Kidney (tissue), 14 donors: ENCODE data around the gene WNT5A. TPM values are rescaled to one million over a fixed set of nuclear protein-coding genes. Genes with fewer than 3 reads are reported as not detected.

ENCODE experiments used
- DNase-seq, 5 donors: peaks; one replicate each; pipeline ENCODE4 v3.0.0-alpha.2; 2013 to 2020
- FAIRE-seq: peaks from 2 replicates; lab custom pipeline; 2012; peaks lifted over from hg19 to GRCh38; lab: Jason Lieb, UNC
- H3K27ac ChIP-seq, 2 donors: one replicate each; pipeline ENCODE4 v1.7.0; 2013; ENCODE audit warnings: low read depth in 2 of 2, low read length in 2 of 2, inconsistent platforms in 1 of 2
- H3K27me3 ChIP-seq: one replicate; pipeline ENCODE4 v1.7.1; 2013; ENCODE audit warnings: low read length, inconsistent platforms; ENCODE audit not compliant: control insufficient read depth, insufficient read depth
- H3K36me3 ChIP-seq, 3 donors: one replicate each; pipeline versions ENCODE4 v1.7.0 to v1.7.1; 2013; ENCODE audit warnings: low read length in 3 of 3, control low read depth in 1 of 3, inconsistent platforms in 1 of 3; ENCODE audit not compliant: insufficient read depth in 3 of 3, control insufficient read depth in 2 of 3
- H3K4me1 ChIP-seq, 3 donors: one replicate each; pipeline versions ENCODE4 v1.7.0 to v1.7.1; 2013; ENCODE audit warnings: low read length in 3 of 3, inconsistent platforms in 1 of 3, low read depth in 1 of 3; ENCODE audit not compliant: control insufficient read depth in 2 of 3, insufficient read depth in 2 of 3
- H3K4me3 ChIP-seq, 3 donors: one replicate each; pipeline versions ENCODE4 v1.7.0 to v1.8.1; 2013; ENCODE audit warnings: low read length in 3 of 3, control low read depth in 1 of 3, inconsistent platforms in 1 of 3
- H3K9ac ChIP-seq, 3 donors: one replicate each; pipeline versions ENCODE4 v1.7.0 to v1.7.1; 2013; ENCODE audit warnings: low read length in 3 of 3, control low read depth in 1 of 3, inconsistent platforms in 1 of 3
- H3K9me3 ChIP-seq, 3 donors: one replicate each; pipeline versions ENCODE4 v1.7.0 to v1.7.1; 2013; ENCODE audit warnings: low read length in 3 of 3, control low read depth in 1 of 3, inconsistent platforms in 1 of 3; ENCODE audit not compliant: control insufficient read depth in 2 of 3, insufficient read depth in 1 of 3
- CTCF ChIP-seq: IDR thresholded peaks from 3 replicates; pipeline ENCODE4 v1.5.1; 2012; ENCODE audit warnings: mild to moderate bottlenecking, moderate library complexity, borderline replicate concordance; ENCODE audit not compliant: insufficient read depth; ENCODE audit errors: extremely low read depth
- intact Hi-C: fragments of 100-400 bp; cut with DNase I; formaldehyde crosslinking; loops from one replicate; pipeline ENCODE4 v1.11.1; 2022
- polyA plus RNA-seq: library from polyadenylated mRNA; stranded (reverse); fragments of 350-450 nt; fragmentation: Illumina TruSeq; extraction: RNeasy Lipid Tissue Mini Kit (QIAGEN cat#74804); gene quantifications from one replicate; pipeline ENCODE4 v1.2.3, GENCODE V29; 2014; ENCODE audit warnings: low read depth, low replicate concordance; ENCODE audit not compliant: insufficient read depth
- total RNA-seq: library from RNA; stranded (reverse); fragmentation: NEBNext Ultra II Directional; extraction: Animal tissue kit (Norgen Biotek cat#: 25700); gene quantifications from one replicate; pipeline ENCODE4 v1.2.1, GENCODE V29; 2021
- donor health status: control.
- donor health status: control.
- donor health status: control.
- donor health status: control.
- donor health status: control.
- donor health status: DM: yes; HTN: yes; CAD: no.
- donor health status: Normal renal cell carcinoma (clear cell type).

Gene WNT5A
- total and polyA plus RNA-seq, 2 donors from 2014 or later: 0.67 to 9.9 TPM

- Histone ChIP-seq H3K9me3 (no peaks in the 10 kb centered on the region), H3K4me1 (no peaks in the 10 kb centered on the region), H3K9ac (no peak overlapping the region), H3K27me3 (no peaks in the 10 kb centered on the region), H3K4me3 (no peak overlapping the region), H3K36me3 (no peaks in the 10 kb centered on the region), H3K27ac (no peak overlapping the region)
- intact Hi-C loops: no loop called here
- no peak for FAIRE-seq
- DNase-seq: peak in 2 of 5 donors; percentile 25 to 79
- TF ChIP-seq CTCF: no peak
These were observed 70.7 kb downstream of the WNT5A start for GRCh38 chr3:55416331-55416821.
